ENCODE measurements around the gene CTPS1. TPM values are rescaled to one million over a fixed set of nuclear protein-coding genes. Genes with fewer than 3 reads are reported as not detected.
A peak's percentile ranks its signal among the peaks of the same experiment; 100 is the strongest.

The CTPS1 gene
- total RNA-seq, 1 experiment from 2014 or later = 139 TPM

DNA sequence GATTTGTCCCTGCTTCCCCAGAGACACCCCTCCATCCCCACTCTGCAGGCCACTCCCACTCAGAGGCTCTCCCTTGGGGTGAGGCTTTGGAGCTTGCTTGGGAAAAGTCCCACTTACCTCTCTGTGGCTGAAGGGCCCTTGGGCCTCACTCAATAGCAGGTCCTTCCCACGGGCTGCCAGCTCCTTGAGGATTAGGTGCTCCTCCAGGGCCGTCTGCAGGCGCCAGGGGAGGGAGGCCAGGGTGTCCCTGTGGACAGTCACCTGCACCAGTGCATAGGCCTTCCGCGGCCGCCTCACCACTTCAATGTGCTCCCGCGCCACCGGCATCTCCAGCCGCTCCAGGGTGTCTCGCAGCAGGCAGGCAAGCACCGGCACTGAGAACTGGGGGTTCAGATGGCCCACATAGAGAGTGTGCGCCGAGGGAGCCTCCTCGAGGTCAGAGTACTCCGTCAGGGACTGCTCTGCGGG, 40.6 kb downstream of the CTPS1 start:
- Histone ChIP-seq H3K27ac (ENCODE audit: low read depth, low read length, poor library complexity, severe bottlenecking) (peak overlapping the region; percentile 46), H3K9me3 (ENCODE audit: low read depth, low read length, poor library complexity, severe bottlenecking) (no peaks in the 10 kb centered on the region), H3K36me3 (ENCODE audit: insufficient read depth, low read length, poor library complexity, severe bottlenecking) (peaks cover 17% of the 10 kb centered on the region), H3K4me3 (ENCODE audit: low read depth, low read length, poor library complexity, severe bottlenecking) (no peak overlapping the region), H3K4me1 (ENCODE audit: insufficient read depth, low read length, poor library complexity, severe bottlenecking) (no peaks in the 10 kb centered on the region), H3K27me3 (replicated peaks; ENCODE audit: insufficient read depth, low read depth, low read length, poor library complexity) (no peaks in the 10 kb centered on the region)
- no TSS peak for BruUV-seq (replicated peaks)
- TF ChIP-seq, protein P1, sequence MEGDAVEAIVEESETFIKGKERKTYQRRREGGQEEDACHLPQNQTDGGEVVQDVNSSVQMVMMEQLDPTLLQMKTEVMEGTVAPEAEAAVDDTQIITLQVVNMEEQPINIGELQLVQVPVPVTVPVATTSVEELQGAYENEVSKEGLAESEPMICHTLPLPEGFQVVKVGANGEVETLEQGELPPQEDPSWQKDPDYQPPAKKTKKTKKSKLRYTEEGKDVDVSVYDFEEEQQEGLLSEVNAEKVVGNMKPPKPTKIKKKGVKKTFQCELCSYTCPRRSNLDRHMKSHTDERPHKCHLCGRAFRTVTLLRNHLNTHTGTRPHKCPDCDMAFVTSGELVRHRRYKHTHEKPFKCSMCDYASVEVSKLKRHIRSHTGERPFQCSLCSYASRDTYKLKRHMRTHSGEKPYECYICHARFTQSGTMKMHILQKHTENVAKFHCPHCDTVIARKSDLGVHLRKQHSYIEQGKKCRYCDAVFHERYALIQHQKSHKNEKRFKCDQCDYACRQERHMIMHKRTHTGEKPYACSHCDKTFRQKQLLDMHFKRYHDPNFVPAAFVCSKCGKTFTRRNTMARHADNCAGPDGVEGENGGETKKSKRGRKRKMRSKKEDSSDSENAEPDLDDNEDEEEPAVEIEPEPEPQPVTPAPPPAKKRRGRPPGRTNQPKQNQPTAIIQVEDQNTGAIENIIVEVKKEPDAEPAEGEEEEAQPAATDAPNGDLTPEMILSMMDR (conservative IDR thresholded peaks at IDR 0.05; ENCODE audit: low read depth, low read length) = no peak
- TF ChIP-seq EZH2 (IDR thresholded peaks at IDR 0.05; ENCODE audit: borderline replicate concordance, low read depth, low read length, poor library complexity, severe bottlenecking) = no peak
- POLR2A ChIA-PET (ENCODE audit: low non-redundant PET) = no interaction called here
- CTCF ChIA-PET = no interaction called here
- no peak for DNase-seq (ENCODE audit: low spot score)
- intact Hi-C loops (cut with micrococcal nuclease; ENCODE audit: unreplicated experiment) = no loop called here

DNA sequence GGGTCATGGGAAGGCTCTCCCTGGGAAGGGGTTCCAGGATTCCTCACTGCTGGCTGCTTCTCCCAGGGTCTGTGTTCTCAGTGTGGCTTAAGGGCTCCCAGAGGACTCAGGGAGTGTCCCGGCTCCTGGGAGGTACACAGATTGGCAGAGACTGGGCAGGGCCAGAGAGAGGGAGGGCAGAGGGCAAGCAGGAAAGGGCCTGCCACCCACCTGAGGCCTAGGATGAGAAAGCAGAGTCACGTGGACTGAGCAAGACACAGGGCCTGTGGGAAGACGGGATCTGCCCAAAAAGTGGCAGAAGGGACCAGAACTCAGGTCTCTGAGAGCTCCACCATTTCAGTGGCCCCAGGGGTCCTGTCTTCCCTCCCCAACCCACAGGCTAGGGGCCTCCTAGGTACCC, 41.2 kb downstream of the CTPS1 start:
- TF ChIP-seq EZH2 (IDR thresholded peaks at IDR 0.05; ENCODE audit: borderline replicate concordance, low read depth, low read length, poor library complexity, severe bottlenecking) = no peak
- TF ChIP-seq, protein P1 (conservative IDR thresholded peaks at IDR 0.05; ENCODE audit: low read depth, low read length) = no peak
- no peak for DNase-seq (ENCODE audit: low spot score)
- Histone ChIP-seq H3K36me3 (ENCODE audit: insufficient read depth, low read length, poor library complexity, severe bottlenecking) (peaks cover 17% of the 10 kb centered on the region), H3K4me1 (ENCODE audit: insufficient read depth, low read length, poor library complexity, severe bottlenecking) (no peaks in the 10 kb centered on the region), H3K27me3 (replicated peaks; ENCODE audit: insufficient read depth, low read depth, low read length, poor library complexity) (no peaks in the 10 kb centered on the region), H3K4me3 (ENCODE audit: low read depth, low read length, poor library complexity, severe bottlenecking) (no peak overlapping the region), H3K9me3 (ENCODE audit: low read depth, low read length, poor library complexity, severe bottlenecking) (no peaks in the 10 kb centered on the region), H3K27ac (ENCODE audit: low read depth, low read length, poor library complexity, severe bottlenecking) (peak overlapping the region; percentile 46)
- intact Hi-C loops (cut with micrococcal nuclease; ENCODE audit: unreplicated experiment) = no loop called here
- BruUV-seq (replicated peaks) = no TSS peak
- CTCF ChIA-PET = no interaction called here
- POLR2A ChIA-PET (ENCODE audit: low non-redundant PET) = no interaction called here

DNA sequence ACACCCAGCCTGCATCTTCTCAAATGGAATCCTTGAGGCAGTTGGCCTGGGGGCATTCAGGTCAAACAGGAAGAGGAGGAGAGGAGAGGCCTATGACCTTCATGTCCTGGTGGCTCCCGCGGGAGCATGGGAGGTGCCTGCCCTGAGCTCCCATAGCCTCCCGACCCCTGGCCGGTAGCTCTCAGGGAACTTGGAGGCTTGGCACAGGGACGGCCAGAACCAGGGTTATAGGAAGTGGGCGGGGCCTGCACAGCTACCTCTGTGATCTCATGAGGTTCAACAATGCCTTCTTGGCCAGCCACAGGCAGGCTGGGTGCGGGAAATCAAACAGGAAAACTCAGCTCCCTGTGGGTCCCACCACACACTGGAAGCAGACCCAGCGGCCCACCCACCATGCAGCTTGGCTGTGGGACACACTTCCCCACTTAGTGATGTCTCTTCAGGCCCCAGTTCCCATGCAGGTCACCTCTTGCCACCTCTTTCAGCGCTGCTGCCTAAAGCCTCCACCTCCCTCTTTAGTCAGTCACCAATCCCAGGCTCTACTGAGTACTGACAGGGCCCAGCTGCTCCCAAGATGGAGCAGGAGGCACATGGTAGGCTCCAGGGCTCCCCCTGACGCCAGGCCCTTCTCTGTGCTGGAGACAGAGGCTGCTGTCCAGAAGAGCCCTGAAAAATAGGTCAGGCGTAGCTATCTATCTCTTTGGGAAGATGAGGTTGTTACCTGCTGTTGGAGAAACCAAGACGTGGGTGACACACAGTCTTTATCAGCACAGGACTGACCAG, 42.2 kb downstream of the CTPS1 start, which contains the start of gene SLFNL1:
Gene SLFNL1, minus strand, starts transcription at position 200 of the 783 bp plus-strand sequence. CDS start 1,065 bp downstream, outside the sequence.
- ChIA-PET POLR2A (ENCODE audit: low non-redundant PET) (no interaction called here), CTCF (no interaction called here)
- no peak for TF ChIP-seq EZH2 (IDR thresholded peaks at IDR 0.05; ENCODE audit: borderline replicate concordance, low read depth, low read length, poor library complexity, severe bottlenecking)
- TF ChIP-seq, protein P1 (conservative IDR thresholded peaks at IDR 0.05; ENCODE audit: low read depth, low read length) = no peak
- H3K4me1 ChIP-seq (ENCODE audit: insufficient read depth, low read length, poor library complexity, severe bottlenecking) = no peaks in the 10 kb centered on the region
- H3K27me3 ChIP-seq (replicated peaks; ENCODE audit: insufficient read depth, low read depth, low read length, poor library complexity) = no peaks in the 10 kb centered on the region
- BruUV-seq (replicated peaks) = no TSS peak
- H3K36me3 ChIP-seq (ENCODE audit: insufficient read depth, low read length, poor library complexity, severe bottlenecking) = peaks cover 13% of the 10 kb centered on the region
- intact Hi-C loops (cut with micrococcal nuclease; ENCODE audit: unreplicated experiment) = no loop called here
- no peak for DNase-seq (ENCODE audit: low spot score)
- H3K4me3 ChIP-seq (ENCODE audit: low read depth, low read length, poor library complexity, severe bottlenecking) = no peak within 1 kb of the TSS
- no peaks in the 10 kb centered on the region for H3K9me3 ChIP-seq (ENCODE audit: low read depth, low read length, poor library complexity, severe bottlenecking)
- H3K27ac ChIP-seq (ENCODE audit: low read depth, low read length, poor library complexity, severe bottlenecking) = peak within 1 kb of the TSS; percentile 46
